ENCODE results near the gene OR10A3. TPM values are rescaled to one million over a fixed set of nuclear protein-coding genes. Genes with fewer than 3 reads are reported as not detected.

The OR10A3 gene
- total RNA-seq, 4 donors from 2014 or later, result not detected

- Histone ChIP-seq H3K9me3 (no peaks in the 10 kb centered on the region), H3K4me3 (replicated peaks in 1 of 3) (no peak overlapping the region), H3K4me1 (no peaks in the 10 kb centered on the region), H3K27ac (no peak overlapping the region), H3K36me3 (no peaks in the 10 kb centered on the region), H3K27me3 (no peaks in the 10 kb centered on the region)
- intact Hi-C loops (cut with DNase I), result no loop called here
- DNase-seq, result no peak
- WGBS, 2 donors, result 84 to 86% methylated on average over 2 of the region's 2 CpGs
- no peak for TF ChIP-seq CTCF (IDR thresholded peaks at IDR 0.05)
- no peak for TF ChIP-seq POLR2A (IDR thresholded peaks at IDR 0.05)
These were observed 2.6 kb upstream of the OR10A3 start for GRCh38 chr11:7944123-7944522.

- 55 to 63% methylated on average over 5 of the region's 5 CpGs for WGBS, 2 donors
- no peak for TF ChIP-seq CTCF (IDR thresholded peaks at IDR 0.05)
- no peak for TF ChIP-seq POLR2A (IDR thresholded peaks at IDR 0.05)
- intact Hi-C loops (cut with DNase I), result no loop called here
- Histone ChIP-seq H3K4me1 (no peaks in the 10 kb centered on the region), H3K36me3 (no peaks in the 10 kb centered on the region), H3K4me3 (replicated peaks in 1 of 3) (no peak overlapping the region), H3K27ac (no peak overlapping the region), H3K9me3 (no peaks in the 10 kb centered on the region), H3K27me3 (no peaks in the 10 kb centered on the region)
- no peak for DNase-seq
These were observed 362 bp downstream of the OR10A3 start for GRCh38 chr11:7941146-7941545.

GRCh38 chr11:7936615-7937014 lies 4.9 kb downstream of the OR10A3 start:
- no peaks in the 10 kb centered on the region for H3K36me3 ChIP-seq
- DNase-seq, result no peak
- WGBS, 2 donors, result 55 to 61% methylated on average over 1 of the region's 1 CpG
- H3K27me3 ChIP-seq, result no peaks in the 10 kb centered on the region
- H3K4me3 ChIP-seq (replicated peaks in 1 of 3), result no peak overlapping the region
- intact Hi-C loops (cut with DNase I), result no loop called here
- TF ChIP-seq CTCF (IDR thresholded peaks at IDR 0.05) (no peak), POLR2A (IDR thresholded peaks at IDR 0.05) (no peak)
- no peaks in the 10 kb centered on the region for H3K4me1 ChIP-seq
- no peak overlapping the region for H3K27ac ChIP-seq
- H3K9me3 ChIP-seq, result no peaks in the 10 kb centered on the region

GRCh38 chr11:7931168-7931567 lies 10.3 kb downstream of the OR10A3 start, which contains the start of gene OR10A6:
TSS of gene OR10A6 (minus strand) at chr11:7931268. CDS start at chr11:7928662, 2,606 bp downstream.
- H3K4me3 ChIP-seq (replicated peaks in 1 of 3), result no peak within 1 kb of the TSS
- no peaks in the 10 kb centered on the region for H3K9me3 ChIP-seq
- no peaks in the 10 kb centered on the region for H3K36me3 ChIP-seq
- WGBS, 2 donors, result 70 to 72% methylated on average over 4 of the region's 4 CpGs
- H3K27me3 ChIP-seq, result no peaks in the 10 kb centered on the region
- no peak within 1 kb of the TSS for H3K27ac ChIP-seq
- intact Hi-C loops (cut with DNase I), result no loop called here
- no peak for DNase-seq
- TF ChIP-seq CTCF (IDR thresholded peaks at IDR 0.05), result no peak
- no peak for TF ChIP-seq POLR2A (IDR thresholded peaks at IDR 0.05)
- no peaks in the 10 kb centered on the region for H3K4me1 ChIP-seq

GRCh38 chr11:7927635-7928034 lies 13.9 kb downstream of the OR10A3 start:
- Histone ChIP-seq H3K4me3 (replicated peaks in 1 of 3) (no peak overlapping the region), H3K27me3 (no peaks in the 10 kb centered on the region), H3K9me3 (no peaks in the 10 kb centered on the region), H3K4me1 (no peaks in the 10 kb centered on the region), H3K36me3 (no peaks in the 10 kb centered on the region), H3K27ac (no peak overlapping the region)
- DNase-seq, result no peak
- WGBS, 2 donors, result 88% methylated on average over 6 of the region's 6 CpGs
- TF ChIP-seq CTCF (IDR thresholded peaks at IDR 0.05) (no peak), POLR2A (IDR thresholded peaks at IDR 0.05) (no peak)
- intact Hi-C loops (cut with DNase I), result no loop called here

Measured in thyroid gland (tissue), 4 donors.